GM21723 (cell line): ENCODE data around the gene MYH9.

ENCODE experiments used
- ATAC-seq: cut with Tn5 transposase; IDR thresholded peaks from one replicate; pipeline ENCODE4 v1.9.1; 2021; ENCODE audit warnings: mild to moderate bottlenecking, moderate library complexity; ENCODE audit not compliant: unreplicated experiment

Gene MYH9

GRCh38 chr22:36333644-36334043, 54.1 kb downstream of the MYH9 start:
- ATAC-seq = no peak

GRCh38 chr22:36332623-36333332, 55.0 kb downstream of the MYH9 start:
- ATAC-seq = no peak

GRCh38 chr22:36331912-36332622, 55.7 kb downstream of the MYH9 start:
- no peak for ATAC-seq

- no peak for ATAC-seq
These were observed 56.4 kb downstream of the MYH9 start for GRCh38 chr22:36331306-36331911.

GRCh38 chr22:36330655-36331305, 57.0 kb downstream of the MYH9 start:
- no peak for ATAC-seq

GRCh38 chr22:36330127-36330526, 57.6 kb downstream of the MYH9 start:
- ATAC-seq = no peak

- ATAC-seq = no peak
These were observed 58.3 kb downstream of the MYH9 start for GRCh38 chr22:36329254-36330078.

GRCh38 chr22:36328635-36329253, 59.0 kb downstream of the MYH9 start:
- no peak for ATAC-seq

GRCh38 chr22:36327922-36328551, 59.7 kb downstream of the MYH9 start:
- ATAC-seq = no peak

- no peak for ATAC-seq
These were observed 61.3 kb downstream of the MYH9 start for GRCh38 chr22:36326178-36327161.

- no peak for ATAC-seq
These were observed 62.4 kb downstream of the MYH9 start for GRCh38 chr22:36325154-36326031.

GRCh38 chr22:36324414-36324813, 63.4 kb downstream of the MYH9 start:
- ATAC-seq = no peak

- no peak for ATAC-seq
These were observed 63.9 kb downstream of the MYH9 start for GRCh38 chr22:36323855-36324331.

- no peak for ATAC-seq
These were observed 64.4 kb downstream of the MYH9 start for GRCh38 chr22:36323182-36323854.

GRCh38 chr22:36322602-36322915, 65.2 kb downstream of the MYH9 start:
- ATAC-seq = no peak

GRCh38 chr22:36321797-36322601, 65.8 kb downstream of the MYH9 start:
- ATAC-seq = no peak
